TTC549 (cell line): ENCODE results near the gene SETDB1.
A peak's percentile ranks its signal among the peaks of the same experiment; 100 is the strongest.
"Not testable (repeated sequence)": the region's sequence is repeated elsewhere in the genome, so short reads cannot be mapped to it uniquely, and the experiment has no call there.

Experiments
- FAIRE-seq: peaks from 2 replicates; lab custom pipeline; 2012; peaks lifted over from hg19 to GRCh38; lab: Jason Lieb, UNC

The SETDB1 gene

DNA sequence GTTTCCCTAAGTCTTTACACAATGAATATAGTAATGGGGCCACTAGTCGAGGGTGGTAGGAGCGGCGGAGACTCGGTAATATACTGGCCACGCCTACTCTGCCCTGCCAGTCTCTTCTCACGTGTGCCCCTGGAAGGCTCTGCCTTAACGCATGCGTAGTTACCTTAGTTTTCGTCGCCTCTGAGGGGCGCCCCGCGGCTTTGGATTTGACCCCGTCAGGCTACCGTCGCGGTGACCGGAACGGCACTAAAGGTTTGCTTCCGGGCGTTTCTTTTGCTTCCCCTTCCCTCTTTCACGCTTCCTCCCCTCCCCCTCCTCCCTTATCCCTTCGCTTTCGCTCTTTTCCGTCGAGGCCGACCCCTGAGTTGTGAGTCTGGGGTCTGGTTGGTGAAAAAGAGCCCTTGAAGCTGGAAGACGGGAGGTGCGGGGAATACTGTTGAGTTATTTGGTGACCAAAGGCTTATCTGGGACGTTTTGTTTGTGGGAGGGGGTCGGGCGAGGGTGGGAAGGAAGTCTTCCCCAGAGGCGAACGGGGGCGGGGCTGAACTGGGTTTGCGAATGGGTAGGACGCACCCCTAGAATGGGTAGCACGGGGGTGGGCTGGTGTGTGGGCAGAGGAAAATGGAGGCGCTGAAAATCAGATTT is at the start of gene SETDB1:
Gene SETDB1 (plus strand): TSS at position 267 of the 645 bp plus-strand sequence. CDS start 1,352 bp downstream, outside the sequence.
- FAIRE-seq: peak; percentile 99

DNA sequence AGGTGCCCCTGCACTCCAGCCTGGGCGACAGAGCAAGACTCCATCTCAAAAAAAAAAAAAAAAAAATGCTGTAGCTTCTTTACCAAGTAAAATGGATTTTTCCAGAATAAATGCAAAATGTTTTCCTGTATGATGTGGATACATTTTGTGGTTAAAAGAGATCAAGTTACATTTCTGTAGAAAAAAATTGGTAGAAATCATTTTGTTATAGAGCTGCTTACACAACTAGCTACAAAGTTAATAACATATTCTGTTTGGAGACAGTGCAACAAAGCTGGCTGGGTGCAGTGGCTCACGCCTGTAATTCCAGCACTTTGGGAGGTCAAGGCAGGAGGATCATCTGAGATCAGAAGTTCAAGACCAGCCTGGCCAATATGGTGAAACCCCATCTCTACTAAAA is 47.2 kb upstream of the SETDB1 start:
- FAIRE-seq: not testable (repeated sequence)

DNA sequence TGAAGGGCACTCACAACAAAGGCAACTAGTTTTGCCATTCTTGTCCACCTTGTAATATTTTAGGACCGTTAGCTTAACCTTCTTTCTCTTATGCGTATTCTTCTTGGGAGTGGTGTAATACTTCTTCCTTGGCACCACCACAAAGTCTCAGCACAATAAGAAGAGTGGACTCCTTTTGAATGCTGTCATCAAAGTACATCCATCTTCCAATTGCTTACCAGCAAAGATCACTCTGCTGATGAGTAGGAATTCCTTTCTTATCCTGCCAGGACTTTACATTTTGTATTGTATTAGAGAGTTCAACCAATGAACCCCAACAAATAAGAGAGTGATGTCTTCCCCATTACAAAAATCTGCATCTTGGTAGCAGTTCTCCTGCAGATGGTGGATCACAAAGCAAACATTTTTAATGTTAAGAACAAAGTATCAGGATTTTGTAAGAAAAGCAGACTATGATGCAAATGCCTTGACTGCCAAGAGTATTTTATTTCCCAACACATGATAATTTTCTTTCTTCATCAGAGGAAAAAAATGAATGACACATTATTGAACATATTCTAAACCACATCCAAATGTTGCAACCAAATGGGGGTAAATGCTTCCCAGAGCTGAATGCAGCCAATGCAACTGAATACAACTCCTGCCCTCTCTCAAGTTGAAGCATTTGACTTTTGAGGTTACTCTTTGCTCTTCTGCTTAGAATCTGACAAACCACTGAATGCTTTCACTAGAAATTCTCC is 44.7 kb upstream of the SETDB1 start:
- FAIRE-seq: no peak

DNA sequence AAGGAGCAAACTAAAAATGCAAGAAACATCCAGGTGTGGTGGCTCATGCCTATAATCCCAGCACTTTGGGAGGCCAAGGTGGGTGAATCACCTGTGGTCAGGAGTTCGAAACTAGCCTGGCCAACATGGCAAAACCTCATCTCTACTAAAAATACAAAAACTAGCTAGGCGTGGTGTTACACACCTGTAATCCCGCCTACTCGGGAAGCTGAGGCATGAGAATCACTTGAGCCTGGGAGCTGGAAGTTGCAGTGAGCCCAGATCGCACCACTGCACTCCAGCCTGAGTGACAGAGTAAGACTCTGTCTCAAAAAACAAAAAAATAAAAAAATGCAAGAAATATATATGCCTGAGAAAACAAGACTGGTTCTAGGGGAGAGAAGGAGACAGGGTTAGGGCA is 43.0 kb upstream of the SETDB1 start:
- FAIRE-seq: not testable (repeated sequence)

DNA sequence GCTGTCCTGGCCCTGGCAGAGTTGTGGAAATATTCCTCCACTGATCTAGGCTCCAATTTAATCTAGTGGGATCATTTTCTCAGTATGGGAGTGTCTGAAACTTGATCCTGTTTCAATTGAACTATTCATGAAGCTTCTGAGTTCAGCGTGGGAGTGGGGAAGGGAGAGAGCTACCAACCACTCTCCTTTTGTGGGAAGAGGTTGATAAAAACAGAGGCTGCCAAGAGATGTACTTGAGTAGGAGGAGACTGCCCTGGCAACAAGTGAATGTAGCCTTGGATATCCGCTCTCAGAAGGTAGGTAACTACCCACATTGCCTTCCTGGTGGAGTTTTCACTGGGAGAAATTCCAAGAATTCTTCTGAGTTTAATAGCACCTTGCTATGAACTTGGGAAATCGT is 39.1 kb upstream of the SETDB1 start, which contains the start of gene CTXND2:
Gene CTXND2 (plus strand): TSS at position 119 of the 400 bp plus-strand sequence. CDS start 25,179 bp downstream, outside the sequence.
- FAIRE-seq: no peak

DNA sequence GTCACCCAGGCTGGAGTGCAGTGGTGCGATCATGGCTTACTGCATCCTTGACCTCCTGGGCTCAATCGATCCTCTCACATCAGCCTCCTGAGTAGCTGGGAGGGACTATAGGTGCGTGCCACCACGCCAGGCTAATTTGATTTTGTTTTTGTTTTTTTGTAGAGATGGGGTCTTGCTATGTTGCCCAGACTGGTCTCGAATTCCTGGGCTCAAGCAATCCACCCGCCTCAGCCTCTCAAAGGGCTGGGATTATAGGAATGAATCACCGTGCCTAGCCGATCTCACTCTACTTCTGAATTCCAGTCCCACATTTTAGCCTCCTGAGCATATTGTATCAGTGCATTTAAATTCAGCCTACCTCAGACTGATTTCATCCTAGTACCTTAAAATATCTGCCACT is 37.4 kb upstream of the SETDB1 start:
- no peak for FAIRE-seq

DNA sequence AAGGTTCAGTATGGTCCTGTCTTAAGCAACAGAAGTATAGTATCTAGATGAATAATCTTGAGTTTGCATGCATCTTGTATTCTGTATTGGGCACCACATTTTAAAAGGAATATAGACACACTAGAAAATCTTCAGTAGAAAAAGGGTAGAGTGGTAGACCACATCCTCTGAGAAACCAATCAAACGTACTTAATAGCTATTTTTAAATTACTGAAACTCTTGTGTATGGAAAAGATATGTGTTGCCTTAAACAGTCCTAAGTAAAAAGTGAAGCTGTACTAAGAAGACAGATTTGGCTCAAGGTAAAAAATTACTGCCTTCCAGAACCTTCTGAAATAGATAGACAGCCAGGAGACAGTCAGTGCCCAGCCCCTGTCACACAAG is 36.1 kb upstream of the SETDB1 start:
- FAIRE-seq: no peak

DNA sequence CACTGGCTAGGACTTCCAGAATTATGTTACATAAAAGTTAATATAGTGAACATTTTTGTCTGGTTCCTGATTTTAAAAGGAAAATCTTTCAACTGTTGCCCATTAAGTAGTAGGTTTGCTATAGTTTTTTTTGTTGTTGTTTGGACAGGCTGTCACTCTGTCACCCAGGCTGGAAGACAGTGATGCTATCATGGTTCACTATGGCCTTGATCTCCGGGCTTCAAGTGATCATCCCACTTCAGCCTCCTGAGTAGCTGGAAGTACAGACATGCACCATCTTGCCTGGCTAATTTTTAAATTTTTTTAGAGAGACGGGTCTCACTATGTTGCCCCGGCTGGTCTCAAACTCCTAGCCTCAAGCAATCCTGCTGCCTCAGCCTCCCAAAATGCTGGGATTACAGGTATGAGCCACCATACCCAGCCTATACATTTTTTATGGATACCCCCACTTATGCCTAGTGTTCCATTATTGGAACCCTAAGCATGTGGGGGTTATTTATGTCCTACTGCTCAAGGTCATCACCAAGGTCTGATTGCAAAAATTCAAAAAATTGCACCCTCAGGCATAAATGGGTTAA is 32.7 kb upstream of the SETDB1 start:
- FAIRE-seq: no peak

DNA sequence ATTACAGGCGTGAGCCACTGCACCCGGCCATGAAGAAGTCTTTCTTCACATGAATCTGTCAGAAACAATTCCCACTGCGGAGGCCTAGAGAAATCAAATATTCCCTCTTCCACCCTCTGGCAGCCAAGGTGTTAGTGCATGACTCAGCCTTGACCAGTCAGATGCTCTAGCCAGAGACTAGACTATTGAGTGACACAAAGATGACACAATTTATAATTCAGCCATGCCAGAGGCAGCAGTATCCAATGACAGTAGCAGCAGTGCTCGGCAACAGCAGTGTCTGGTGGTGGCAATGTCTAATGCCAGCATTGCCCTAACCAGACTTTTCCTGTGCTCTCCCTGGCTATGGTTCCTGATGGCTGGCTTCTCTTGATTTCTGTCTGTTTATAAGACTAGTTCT is 30.5 kb upstream of the SETDB1 start:
- no peak for FAIRE-seq

DNA sequence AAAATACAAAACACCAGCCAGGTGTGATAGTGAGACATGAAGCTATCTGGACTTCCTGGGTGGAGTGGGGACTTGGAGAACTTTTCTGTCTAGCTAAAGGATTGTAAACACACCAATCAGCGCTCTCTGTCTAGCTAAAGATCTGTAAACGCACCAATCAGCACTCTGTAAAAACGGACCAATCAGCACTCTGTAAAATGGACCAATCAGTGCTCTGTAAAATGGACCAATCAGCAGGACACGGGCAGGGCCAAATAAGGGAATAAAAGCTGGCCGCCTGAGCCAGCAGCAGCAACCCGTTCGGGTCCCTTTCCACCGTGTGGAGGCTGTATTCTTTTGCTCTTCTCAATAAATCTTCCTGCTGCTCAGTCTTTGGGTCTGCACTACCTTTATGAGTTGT is 26.4 kb upstream of the SETDB1 start:
- not testable (repeated sequence) for FAIRE-seq

DNA sequence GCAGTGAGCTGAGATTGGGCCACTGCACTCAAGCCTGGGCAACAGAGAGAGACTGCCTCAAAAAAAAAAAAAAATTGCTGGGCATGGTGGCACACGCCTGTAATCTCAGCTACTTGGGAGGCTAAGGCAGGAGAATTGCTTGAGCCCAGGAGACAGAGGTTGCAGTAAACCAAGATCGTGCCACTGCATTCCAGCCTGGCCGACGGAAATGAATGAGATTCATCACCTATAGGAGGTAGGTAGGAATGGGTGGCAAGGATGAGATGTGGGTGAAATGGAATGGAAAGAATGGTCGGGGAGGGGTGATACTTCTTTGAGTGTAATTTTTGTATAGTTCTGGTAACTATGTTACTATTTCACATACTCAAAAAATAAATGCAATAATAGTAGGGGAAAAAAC is 23.8 kb upstream of the SETDB1 start:
- FAIRE-seq: no peak

DNA sequence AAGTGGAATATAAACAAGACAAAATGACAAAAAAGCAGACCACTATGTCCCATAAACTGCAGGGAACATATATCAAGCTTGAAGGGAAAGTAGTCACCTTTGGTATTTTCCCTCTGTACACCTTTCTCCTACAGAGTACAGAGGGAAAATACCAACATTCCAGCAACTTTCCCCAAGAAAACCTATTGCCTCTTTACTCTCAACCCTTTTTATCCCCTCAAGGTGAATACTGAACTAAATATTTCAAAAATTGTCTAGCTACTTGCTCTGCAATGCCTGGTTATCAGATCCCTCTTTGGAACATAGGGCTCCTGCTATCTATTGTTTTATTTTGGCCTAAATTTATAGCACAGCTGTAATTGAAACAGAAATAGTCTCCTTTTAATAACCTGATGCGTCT is 23.4 kb upstream of the SETDB1 start:
- FAIRE-seq: no peak

DNA sequence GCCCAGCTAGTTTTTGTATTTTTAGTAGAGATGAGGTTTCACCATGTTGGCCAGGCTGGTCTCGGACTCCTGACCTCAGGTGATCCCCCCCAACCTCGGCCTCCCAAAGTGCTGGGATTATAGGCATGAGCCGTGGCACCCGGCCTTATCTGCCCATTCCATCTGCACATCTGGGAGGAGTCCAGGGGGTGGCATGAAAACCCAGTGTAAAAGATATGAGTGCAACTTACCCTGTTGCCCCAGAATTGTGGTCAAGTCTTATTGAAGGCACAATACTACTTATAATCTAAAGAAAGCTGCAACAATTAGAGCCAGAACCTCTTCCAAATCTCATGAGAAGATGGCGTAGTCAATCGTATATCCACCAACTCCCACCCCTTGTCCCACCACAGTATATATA is 20.9 kb upstream of the SETDB1 start:
- no peak for FAIRE-seq

DNA sequence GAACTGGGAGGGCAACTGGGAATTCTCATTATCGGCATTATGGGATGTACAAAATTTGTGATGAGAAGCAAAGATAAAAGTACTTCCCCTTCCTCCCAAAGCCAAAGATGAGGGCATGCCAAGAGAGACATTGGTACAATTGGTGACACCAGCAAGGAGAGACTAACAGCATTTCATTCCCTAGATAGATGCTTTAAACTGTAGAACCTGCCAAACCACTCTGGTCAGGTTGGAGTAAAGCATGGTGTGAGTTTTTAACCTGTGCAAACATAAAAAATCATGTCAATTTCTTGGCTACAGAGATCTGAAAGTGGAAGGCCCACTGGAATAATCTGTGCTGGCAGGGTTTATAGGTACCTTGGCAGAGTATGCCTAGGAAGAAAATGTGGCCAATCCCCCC is 19.8 kb upstream of the SETDB1 start:
- FAIRE-seq: no peak

DNA sequence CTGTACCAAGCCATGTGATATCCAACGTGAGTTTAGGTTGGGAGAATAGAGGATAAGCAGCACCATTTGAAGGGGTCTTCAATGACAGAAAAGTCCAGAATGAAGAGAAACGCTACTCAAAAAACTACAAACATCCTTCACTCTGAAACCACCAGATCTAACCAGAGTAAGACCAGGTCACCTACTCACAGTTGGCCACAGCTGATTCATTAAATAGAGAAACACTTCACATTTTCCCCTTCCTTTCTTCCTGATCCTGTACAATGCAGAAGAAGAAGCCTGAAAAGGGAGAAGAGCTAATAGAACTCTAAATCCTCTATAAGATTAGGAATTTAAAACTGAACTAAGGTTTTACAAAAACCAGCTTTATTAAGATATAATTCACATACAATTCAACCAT is 19.4 kb upstream of the SETDB1 start:
- no peak for FAIRE-seq

DNA sequence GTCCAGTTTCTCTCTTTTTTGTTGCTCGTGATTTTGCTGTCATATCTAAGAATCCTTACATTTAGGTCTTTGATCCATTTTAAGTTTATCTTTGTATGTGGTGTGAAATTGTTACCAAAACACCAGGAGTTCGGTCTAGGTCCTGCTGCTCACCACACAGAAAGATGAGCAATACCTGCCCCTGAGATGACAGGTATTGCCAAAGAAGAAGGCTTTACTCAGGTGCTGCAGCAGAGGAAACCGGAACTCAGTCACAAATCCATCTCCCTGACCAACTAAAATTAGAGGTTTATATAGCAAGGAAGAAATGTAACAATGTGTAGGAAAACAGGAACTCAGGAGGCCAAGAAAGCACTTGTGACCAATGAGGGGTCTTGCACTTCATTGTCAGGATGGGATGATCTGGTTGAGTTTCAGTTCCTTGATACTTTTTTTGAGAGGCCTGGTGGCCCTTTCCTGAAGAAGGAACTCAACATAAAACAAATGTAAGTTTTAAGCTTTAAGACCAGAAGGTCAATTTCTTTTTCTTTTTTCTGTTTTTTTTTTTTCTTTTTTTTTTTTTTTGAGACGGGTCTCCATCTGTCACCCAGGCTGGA is 16.5 kb upstream of the SETDB1 start:
- no peak for FAIRE-seq

DNA sequence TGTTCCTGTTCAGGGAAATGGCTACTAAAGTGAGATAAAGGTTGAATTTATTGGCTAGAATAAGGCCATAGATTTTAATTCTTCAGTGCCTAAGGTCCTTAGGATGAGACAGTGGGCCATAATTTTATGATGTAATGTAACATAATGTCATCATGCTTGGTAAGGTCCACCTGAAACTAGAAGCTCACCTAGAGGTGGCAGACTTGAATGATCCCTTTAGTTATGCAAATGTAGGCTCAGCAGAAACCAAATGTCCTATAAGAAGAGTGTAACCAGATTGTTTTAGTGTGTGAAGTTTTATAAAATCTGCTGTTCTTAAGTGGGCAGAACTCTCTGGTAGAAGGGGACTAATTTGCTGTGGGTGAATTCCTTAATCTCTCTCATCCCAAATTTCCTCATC is 13.5 kb upstream of the SETDB1 start:
- FAIRE-seq: no peak

DNA sequence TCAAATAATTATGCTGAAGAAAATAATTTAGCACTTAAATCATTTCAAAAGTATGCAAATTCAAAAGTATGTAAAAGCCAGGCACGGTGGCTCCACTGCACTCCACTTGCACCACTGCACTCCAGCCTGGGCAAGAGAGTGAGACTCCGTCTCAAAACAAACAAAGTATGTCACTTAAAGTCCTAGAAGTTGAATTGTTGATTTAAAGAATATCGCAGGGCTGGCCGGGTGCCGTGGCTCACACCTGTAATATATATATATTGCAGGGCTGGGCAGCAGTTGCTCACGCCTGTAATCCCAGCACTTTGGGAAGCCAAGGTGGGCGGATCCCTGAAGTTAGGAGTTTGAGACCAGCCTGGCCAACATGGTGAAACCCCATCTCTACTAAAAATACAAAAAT is 8.8 kb upstream of the SETDB1 start:
- FAIRE-seq: no peak

DNA sequence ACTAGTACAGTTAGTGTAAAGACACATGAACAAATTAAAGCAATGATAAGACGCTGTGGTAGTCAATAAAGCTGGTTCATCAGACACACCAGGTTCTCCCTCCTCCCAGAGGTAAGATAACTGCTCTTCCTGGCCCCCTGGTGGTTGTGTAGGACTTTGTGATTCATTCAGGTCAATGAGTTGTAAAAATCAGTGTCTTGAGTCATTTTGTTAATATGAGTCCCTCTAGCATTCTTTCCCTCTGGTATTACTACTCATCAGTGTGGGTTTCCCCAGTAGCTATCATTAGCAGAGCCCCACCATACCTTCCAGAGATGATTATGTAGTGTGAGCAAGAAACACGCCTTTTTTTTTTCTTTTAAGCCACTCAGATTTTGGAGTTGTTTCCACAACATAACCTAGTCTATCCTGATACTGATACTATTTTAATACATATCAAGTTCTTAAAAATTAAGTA is 3.6 kb upstream of the SETDB1 start:
- peak; percentile 92 for FAIRE-seq

DNA sequence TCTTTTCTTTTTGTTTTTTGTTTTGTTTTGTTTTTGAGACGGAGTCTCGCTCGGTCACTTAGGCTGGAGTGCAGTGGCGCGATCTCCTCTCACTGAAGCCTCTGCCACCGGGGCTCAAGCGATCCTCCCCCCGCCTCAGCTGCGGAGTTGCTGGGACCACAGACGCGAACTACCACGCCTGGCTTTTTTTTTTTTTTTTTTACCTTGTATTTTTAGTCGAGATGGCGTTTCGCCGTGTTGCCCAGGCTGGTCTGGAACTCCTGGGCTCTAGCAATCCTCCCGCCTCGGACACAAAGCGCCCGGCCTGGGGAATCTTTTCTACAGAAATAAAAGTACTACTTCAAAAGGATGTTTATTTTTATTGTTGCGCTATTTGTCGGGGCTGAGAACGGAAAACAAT is 1.1 kb upstream of the SETDB1 start:
- FAIRE-seq: no peak

DNA sequence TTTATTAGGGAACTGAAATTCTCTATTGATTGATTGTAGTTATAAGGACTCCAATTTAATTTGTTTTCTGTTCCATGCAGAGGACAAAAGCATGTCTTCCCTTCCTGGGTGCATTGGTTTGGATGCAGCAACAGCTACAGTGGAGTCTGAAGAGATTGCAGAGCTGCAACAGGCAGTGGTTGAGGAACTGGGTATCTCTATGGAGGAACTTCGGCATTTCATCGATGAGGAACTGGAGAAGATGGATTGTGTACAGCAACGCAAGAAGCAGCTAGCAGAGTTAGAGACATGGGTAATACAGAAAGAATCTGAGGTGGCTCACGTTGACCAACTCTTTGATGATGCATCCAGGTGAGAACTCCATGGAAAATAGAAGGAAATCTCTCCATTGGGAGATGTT is 1.5 kb downstream of the SETDB1 start:
- FAIRE-seq: no peak

DNA sequence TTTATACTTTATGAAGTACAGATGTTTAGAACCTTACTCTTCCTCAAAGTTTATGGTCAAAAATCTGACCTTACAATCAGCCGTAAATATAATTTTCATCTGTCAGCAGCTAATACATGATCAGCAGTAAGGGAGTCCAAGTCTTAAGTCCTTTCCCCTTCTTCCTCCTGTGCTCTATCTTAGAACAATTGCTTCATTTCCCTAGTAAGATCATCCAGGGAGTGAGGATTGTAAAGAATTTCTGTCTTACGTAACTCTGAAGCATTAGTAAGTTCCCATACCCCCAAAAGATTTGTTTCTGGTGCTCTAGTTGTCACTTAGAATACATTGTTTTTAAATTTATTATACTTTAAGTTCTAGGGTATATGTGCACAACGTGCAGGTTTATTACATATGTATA is 2.1 kb downstream of the SETDB1 start:
- no peak for FAIRE-seq

DNA sequence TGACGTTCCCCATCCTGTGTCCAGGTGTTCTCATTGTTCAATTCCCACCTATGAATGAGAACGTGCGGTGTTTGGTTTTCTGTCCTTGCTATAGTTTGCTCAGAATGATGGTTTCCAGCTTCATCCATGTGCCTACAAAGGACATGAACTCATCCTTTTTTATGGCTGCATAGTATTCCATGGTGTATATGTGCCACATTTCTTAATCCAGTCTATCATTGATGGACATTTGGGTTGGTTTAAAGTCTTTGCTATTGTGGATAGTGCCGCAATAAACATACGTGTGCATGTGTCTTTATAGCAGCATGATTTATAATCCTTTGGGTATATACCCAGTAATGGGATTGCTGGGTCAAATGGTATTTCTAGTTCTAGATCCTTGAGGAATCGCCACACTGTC is 2.6 kb downstream of the SETDB1 start:
- not testable (repeated sequence) for FAIRE-seq
